B cell (primary cell): ENCODE measurements around the gene PILRB. TPM values are rescaled to one million over a fixed set of nuclear protein-coding genes. Genes with fewer than 3 reads are reported as not detected.

ENCODE experiments used
- ATAC-seq: fragments of 200-7000 bp; cut with Tn5 transposase; one replicate; pipeline ENCODE4 v1.10.0; 2021; ENCODE audit warnings: low read depth, mild to moderate bottlenecking, moderate number of reproducible peaks, moderate library complexity
- CTCF ChIA-PET: fragments of 350-600 bp; sonication (Branson Sonifier 250); formaldehyde crosslinking; loops from one replicate; lab custom pipeline; 2021; ENCODE audit warnings: antibody characterized with exemption, inconsistent platforms; lab: Charles Lee
- POLR2A ChIA-PET: fragments of 350-600 bp; sonication (Branson Sonifier 250); formaldehyde crosslinking; loops from one replicate; lab custom pipeline; 2021; ENCODE audit warnings: antibody characterized with exemption; lab: Charles Lee
- DNase-seq: peaks from one replicate; pipeline ENCODE4 v3.0.0; 2013
- H2AFZ ChIP-seq: 2 replicates; pipeline ENCODE4 v1.6.1; 2012; ENCODE audit warnings: mild to moderate bottlenecking, low read depth, low read length; ENCODE audit not compliant: insufficient read depth, poor library complexity, severe bottlenecking
- H3K27ac ChIP-seq, 2 donors: 1 replicate in 1 of 2; 2 replicates in 1 of 2; pipeline ENCODE4 v1.5.1; 2012 to 2013; ENCODE audit warnings: low read length in 2 of 2, mild to moderate bottlenecking in 2 of 2, moderate library complexity in 1 of 2
- H3K27me3 ChIP-seq, 4 experiments: fragments of 200-600 bp in 1 of 4; sonication (generic) in 1 of 4; replicated peaks in 1 of 4; 1 replicate in 2 of 4; 2 replicates in 2 of 4; pipeline versions ENCODE4 v1.6.1 to v1.7.0; 2013 to 2016; ENCODE audit warnings: low read length in 3 of 4, mild to moderate bottlenecking in 2 of 4, mixed read lengths in 1 of 4, moderate library complexity in 1 of 4; ENCODE audit not compliant: insufficient read depth in 4 of 4, control insufficient read depth in 3 of 4; ENCODE audit errors: control extremely low read depth in 1 of 4
- H3K36me3 ChIP-seq, 2 experiments: replicated peaks in 1 of 2; 1 replicate in 1 of 2; 2 replicates in 1 of 2; pipeline versions ENCODE4 v1.6.1 to v1.7.1; 2013; ENCODE audit warnings: low read length in 1 of 2; ENCODE audit not compliant: insufficient read depth in 2 of 2, control insufficient read depth in 1 of 2; ENCODE audit errors: control extremely low read depth in 1 of 2, extremely low read depth in 1 of 2
- H3K4me1 ChIP-seq, 2 donors: fragments of 200-600 bp in 1 of 2; sonication (generic) in 1 of 2; 1 replicate in 1 of 2; 2 replicates in 1 of 2; pipeline versions ENCODE4 v1.5.1 to v1.6.1; 2013 to 2017; ENCODE audit warnings: low read length in 2 of 2; ENCODE audit not compliant: control insufficient read depth in 2 of 2, insufficient read depth in 2 of 2
- H3K4me2 ChIP-seq: replicated peaks from 2 replicates; pipeline ENCODE3; 2012; ENCODE audit warnings: mild to moderate bottlenecking, low read depth, low read length; ENCODE audit not compliant: poor library complexity, severe bottlenecking
- H3K4me3 ChIP-seq, 5 experiments: fragments of 200-600 bp in 1 of 5; sonication (generic) in 1 of 5; 1 replicate in 3 of 5; 2 replicates in 2 of 5; pipeline versions ENCODE4 v1.5.1 to v1.7.0; 2011 to 2016; ENCODE audit warnings: low read length in 4 of 5, mild to moderate bottlenecking in 4 of 5, low read depth in 2 of 5, control low read depth in 1 of 5, moderate library complexity in 1 of 5; ENCODE audit not compliant: insufficient read depth in 1 of 5; ENCODE audit errors: control extremely low read depth in 1 of 5, extremely low read depth in 1 of 5
- H3K79me2 ChIP-seq: fragments of 200-600 bp; sonication (generic); one replicate; pipeline ENCODE4 v1.6.0; 2016; ENCODE audit warnings: low read length; ENCODE audit not compliant: control insufficient read depth, insufficient read depth
- H3K9ac ChIP-seq: fragments of 200-600 bp; sonication (generic); 2 replicates; pipeline ENCODE4 v1.6.1; 2017; ENCODE audit warnings: mild to moderate bottlenecking, low read length, moderate library complexity
- H3K9me3 ChIP-seq, 3 donors: one replicate each; pipeline versions ENCODE4 v1.6.1 to v1.7.1; 2013; ENCODE audit warnings: low read length in 2 of 3; ENCODE audit not compliant: control insufficient read depth in 2 of 3, insufficient read depth in 1 of 3; ENCODE audit errors: control extremely low read depth in 1 of 3
- H4K20me1 ChIP-seq: 2 replicates; pipeline ENCODE4 v1.6.0; 2012; ENCODE audit warnings: mild to moderate bottlenecking, low read length; ENCODE audit not compliant: insufficient read depth, control insufficient read depth, poor library complexity, severe bottlenecking
- H3K27ac Mint-ChIP-seq: one replicate; pipeline ENCODE4 v1.8.0; 2021; ENCODE audit warnings: mixed read lengths
- H3K27me3 Mint-ChIP-seq: one replicate; pipeline ENCODE4 v1.8.0; 2021; ENCODE audit warnings: mixed read lengths
- H3K4me1 Mint-ChIP-seq: one replicate; pipeline ENCODE4 v1.8.0; 2021; ENCODE audit warnings: mixed read lengths
- H3K4me3 Mint-ChIP-seq: one replicate; pipeline ENCODE4 v1.8.0; 2021; ENCODE audit warnings: mixed read lengths
- H3K9me3 Mint-ChIP-seq: one replicate; pipeline ENCODE4 v1.8.0; 2022; ENCODE audit warnings: mixed read lengths; ENCODE audit not compliant: insufficient read depth
- EZH2 ChIP-seq: IDR thresholded peaks from 2 replicates; pipeline ENCODE4 v1.6.1; 2012; ENCODE audit warnings: borderline replicate concordance, low read depth, mild to moderate bottlenecking, moderate library complexity, low read length; ENCODE audit not compliant: insufficient read depth, poor library complexity, severe bottlenecking
- WGBS: methylation state at CpG from one replicate; pipeline ENCODE4 v1.1.5; 2013; ENCODE audit warnings: missing lambda C conversion rate; ENCODE audit not compliant: insufficient coverage; 5-methylcytosine and 5-hydroxymethylcytosine counted together
- intact Hi-C: fragments of 100-400 bp; cut with micrococcal nuclease; formaldehyde crosslinking; loops from one replicate; pipeline ENCODE4 v1.10.0; 2022
- polyA plus RNA-seq: library from polyadenylated mRNA; depleted of rRNA; stranded (reverse); fragments of >200 nt; gene quantifications from 2 replicates; pipeline ENCODE4 v1.2.3, GENCODE V29; 2012
- total RNA-seq, 2 donors: library from RNA; stranded (reverse); fragments of 120-200 nt in 1 of 2; gene quantifications; 1 replicate in 1 of 2; 2 replicates in 1 of 2; pipeline versions ENCODE4 v1.2.3 to v1.2.4, GENCODE V29; 2013 to 2022
- TF ChIP-seq, protein P1 (sequence below): fragments of 200-600 bp; IDR thresholded peaks from one replicate; pipeline ENCODE4 v1.8.0; 2022; ENCODE audit warnings: antibody characterized with exemption, mild to moderate bottlenecking

PILRB gene
- total and polyA plus RNA-seq, 2 donors (not counting 1 experiment from before 2014, with no cell fraction given): 162 to 391 TPM

DNA sequence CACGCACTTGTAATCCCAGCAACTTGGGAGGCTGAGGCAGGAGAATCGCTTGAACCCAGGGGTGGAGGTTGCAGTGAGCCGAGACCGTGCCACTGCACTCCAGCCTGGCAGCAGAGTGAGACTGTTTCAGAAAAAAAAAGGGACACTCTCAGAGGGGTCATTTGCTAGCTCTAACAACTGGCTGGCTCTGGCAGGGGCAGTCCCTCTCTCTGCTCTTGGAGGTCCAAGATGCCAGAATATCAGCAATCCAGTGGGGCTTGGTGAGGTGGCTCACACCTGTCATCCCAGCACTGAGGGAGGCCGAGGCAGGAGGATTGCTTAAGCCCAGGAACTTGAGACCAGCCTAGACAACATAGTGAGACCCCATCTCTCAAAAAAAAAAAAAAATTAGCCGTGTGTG is 12.8 kb downstream of the PILRB start:
- H3K27me3 Mint-ChIP-seq: no peaks in the 10 kb centered on the region
- H3K4me3 Mint-ChIP-seq: peak overlapping the region; percentile 47
- H3K9me3 ChIP-seq: no peaks in the 10 kb centered on the region
- DNase-seq (no peak), ATAC-seq (no peak)
- H3K27ac Mint-ChIP-seq: peak overlapping the region; percentile 92
- peak overlapping the region; percentile 97 to 99 for H3K27ac ChIP-seq
- CTCF ChIA-PET: interaction anchor here (5.7 kb wide), 1 partner anchor 36 kb away, joined by 49 read pairs; no protein-coding TSS in a partner anchor
- POLR2A ChIA-PET: interaction anchor here (0.6 to 0.7 kb wide), 2 partner anchors 8 to 59 kb away, joined by 3 read pairs; no protein-coding TSS in a partner anchor
- no peak overlapping the region for H2AFZ ChIP-seq
- no peaks in the 10 kb centered on the region for H3K27me3 ChIP-seq
- no peak overlapping the region for H3K4me3 ChIP-seq
- H3K9ac ChIP-seq: no peak overlapping the region
- peaks cover 67 to 88% of the 10 kb centered on the region in 2 donors for H3K4me1 ChIP-seq
- WGBS: 100% methylated on average over 4 of the region's 6 CpGs
- H3K9me3 Mint-ChIP-seq: no peaks in the 10 kb centered on the region
- intact Hi-C loops: no loop called here
- no peaks in the 10 kb centered on the region for H4K20me1 ChIP-seq
- H3K4me2 ChIP-seq: no peak overlapping the region
- H3K36me3 ChIP-seq: no peaks in the 10 kb centered on the region
- H3K4me1 Mint-ChIP-seq: peaks cover 82% of the 10 kb centered on the region
- TF ChIP-seq EZH2: no peak
- H3K79me2 ChIP-seq: peaks cover 7% of the 10 kb centered on the region

DNA sequence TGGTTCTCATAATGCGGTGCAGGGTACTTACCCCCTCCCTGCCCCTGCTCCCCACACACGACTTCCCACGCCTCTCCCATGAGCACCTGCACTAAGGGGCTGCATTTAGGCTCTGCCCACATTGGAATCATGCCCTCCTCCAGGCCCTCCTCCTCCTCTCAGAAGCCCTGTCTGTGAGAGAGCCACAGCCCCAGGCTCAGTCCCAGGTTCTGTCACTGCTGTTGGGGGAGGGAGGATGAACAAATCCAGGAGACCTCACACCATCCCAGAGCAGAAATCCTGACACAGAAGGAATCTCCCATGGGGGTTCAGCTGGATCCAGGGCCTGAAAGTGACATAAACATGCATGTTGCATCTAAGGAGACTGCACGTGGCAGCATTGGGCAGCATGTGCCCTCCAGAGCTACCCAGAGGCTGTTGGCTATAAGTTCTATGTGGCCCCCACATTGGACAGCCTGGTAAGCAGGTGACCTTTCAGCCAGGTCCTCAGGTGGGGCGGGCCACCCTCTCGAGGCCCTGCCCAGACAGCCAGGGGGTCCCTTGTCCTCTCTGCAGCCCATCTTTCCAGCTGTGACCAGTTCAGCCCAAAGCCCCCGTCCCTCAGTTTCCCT is 13.7 kb downstream of the PILRB start:
- WGBS: 91% methylated on average over 5 of the region's 7 CpGs

More for the DNA sequence above, 13.7 kb downstream of the PILRB start:
- intact Hi-C loops: no loop called here
- Histone ChIP-seq H4K20me1 (no peaks in the 10 kb centered on the region), H3K4me2 (no peak overlapping the region), H2AFZ (no peak overlapping the region), H3K9ac (no peak overlapping the region), H3K4me1 (peaks cover 58 to 79% of the 10 kb centered on the region in 2 donors), H3K4me3 (no peak overlapping the region), H3K27ac (peak overlapping the region in 1 of 2 donors; percentile 20), H3K36me3 (no peaks in the 10 kb centered on the region), H3K79me2 (peaks cover 7% of the 10 kb centered on the region), H3K27me3 (no peaks in the 10 kb centered on the region), H3K9me3 (no peaks in the 10 kb centered on the region)
- peaks cover 76% of the 10 kb centered on the region for H3K4me1 Mint-ChIP-seq
- ATAC-seq: no peak
- no peaks in the 10 kb centered on the region for H3K27me3 Mint-ChIP-seq
- TF ChIP-seq, protein P1, sequence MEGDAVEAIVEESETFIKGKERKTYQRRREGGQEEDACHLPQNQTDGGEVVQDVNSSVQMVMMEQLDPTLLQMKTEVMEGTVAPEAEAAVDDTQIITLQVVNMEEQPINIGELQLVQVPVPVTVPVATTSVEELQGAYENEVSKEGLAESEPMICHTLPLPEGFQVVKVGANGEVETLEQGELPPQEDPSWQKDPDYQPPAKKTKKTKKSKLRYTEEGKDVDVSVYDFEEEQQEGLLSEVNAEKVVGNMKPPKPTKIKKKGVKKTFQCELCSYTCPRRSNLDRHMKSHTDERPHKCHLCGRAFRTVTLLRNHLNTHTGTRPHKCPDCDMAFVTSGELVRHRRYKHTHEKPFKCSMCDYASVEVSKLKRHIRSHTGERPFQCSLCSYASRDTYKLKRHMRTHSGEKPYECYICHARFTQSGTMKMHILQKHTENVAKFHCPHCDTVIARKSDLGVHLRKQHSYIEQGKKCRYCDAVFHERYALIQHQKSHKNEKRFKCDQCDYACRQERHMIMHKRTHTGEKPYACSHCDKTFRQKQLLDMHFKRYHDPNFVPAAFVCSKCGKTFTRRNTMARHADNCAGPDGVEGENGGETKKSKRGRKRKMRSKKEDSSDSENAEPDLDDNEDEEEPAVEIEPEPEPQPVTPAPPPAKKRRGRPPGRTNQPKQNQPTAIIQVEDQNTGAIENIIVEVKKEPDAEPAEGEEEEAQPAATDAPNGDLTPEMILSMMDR: no peak
- no peak for TF ChIP-seq EZH2
- no peak for DNase-seq
- peak overlapping the region; percentile 92 for H3K27ac Mint-ChIP-seq
- peak overlapping the region; percentile 47 for H3K4me3 Mint-ChIP-seq
- no peaks in the 10 kb centered on the region for H3K9me3 Mint-ChIP-seq
- POLR2A ChIA-PET: no interaction called here
- CTCF ChIA-PET: interaction anchor here (1.5 to 5.7 kb wide), 2 partner anchors 35 to 238 kb away, joined by 3 to 49 read pairs; no protein-coding TSS in a partner anchor
